ENCODE data around the gene KHDRBS2. TPM values are rescaled to one million over a fixed set of nuclear protein-coding genes. Genes with fewer than 3 reads are reported as not detected.
A peak's percentile ranks its signal among the peaks of the same experiment; 100 is the strongest.
"Not testable (repeated sequence)": the region's sequence is repeated elsewhere in the genome, so short reads cannot be mapped to it uniquely, and the experiment has no call there.

KHDRBS2 gene
- total and polyA plus RNA-seq, 8 donors = 0.05 to 0.12 (median 0.09) TPM; not detected in 3

DNA sequence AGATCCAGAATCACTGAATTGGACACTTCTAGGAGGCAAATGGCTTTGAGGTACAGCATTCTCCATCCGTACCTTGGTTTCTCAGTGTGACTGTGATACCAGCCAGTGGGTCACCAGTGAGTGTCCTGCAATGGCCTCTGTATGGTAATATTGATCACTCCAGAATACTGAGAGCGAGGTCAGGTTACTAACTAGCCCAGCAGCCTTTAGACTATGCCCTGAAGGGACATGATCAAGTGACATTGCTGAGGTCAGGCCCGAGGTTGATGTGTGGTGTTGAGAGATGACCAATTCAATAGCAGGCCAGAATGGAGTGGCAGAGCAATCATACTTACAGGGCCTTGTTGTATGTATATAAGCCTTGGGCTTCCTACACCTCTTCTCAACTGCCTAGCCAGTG is 476.0 kb downstream of the KHDRBS2 start:
- Histone ChIP-seq H3K9me3 (no peaks in the 10 kb centered on the region), H3K27ac (no peak overlapping the region), H3K36me3 (no peaks in the 10 kb centered on the region), H3K4me1 (no peaks in the 10 kb centered on the region), H3K27me3 (no peaks in the 10 kb centered on the region), H3K4me3 (no peak overlapping the region)
- WGBS, 2 donors = 55 to 68% methylated on average over 3 of the region's 3 CpGs
- TF ChIP-seq, protein P1, sequence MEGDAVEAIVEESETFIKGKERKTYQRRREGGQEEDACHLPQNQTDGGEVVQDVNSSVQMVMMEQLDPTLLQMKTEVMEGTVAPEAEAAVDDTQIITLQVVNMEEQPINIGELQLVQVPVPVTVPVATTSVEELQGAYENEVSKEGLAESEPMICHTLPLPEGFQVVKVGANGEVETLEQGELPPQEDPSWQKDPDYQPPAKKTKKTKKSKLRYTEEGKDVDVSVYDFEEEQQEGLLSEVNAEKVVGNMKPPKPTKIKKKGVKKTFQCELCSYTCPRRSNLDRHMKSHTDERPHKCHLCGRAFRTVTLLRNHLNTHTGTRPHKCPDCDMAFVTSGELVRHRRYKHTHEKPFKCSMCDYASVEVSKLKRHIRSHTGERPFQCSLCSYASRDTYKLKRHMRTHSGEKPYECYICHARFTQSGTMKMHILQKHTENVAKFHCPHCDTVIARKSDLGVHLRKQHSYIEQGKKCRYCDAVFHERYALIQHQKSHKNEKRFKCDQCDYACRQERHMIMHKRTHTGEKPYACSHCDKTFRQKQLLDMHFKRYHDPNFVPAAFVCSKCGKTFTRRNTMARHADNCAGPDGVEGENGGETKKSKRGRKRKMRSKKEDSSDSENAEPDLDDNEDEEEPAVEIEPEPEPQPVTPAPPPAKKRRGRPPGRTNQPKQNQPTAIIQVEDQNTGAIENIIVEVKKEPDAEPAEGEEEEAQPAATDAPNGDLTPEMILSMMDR (IDR thresholded peaks at IDR 0.05) = no peak
- no peak for ATAC-seq
- no peak for FAIRE-seq
- intact Hi-C loops (cut with DNase I) = no loop called here
- no peak for DNase-seq

- H3K27me3 ChIP-seq = no peaks in the 10 kb centered on the region
- no peak overlapping the region for H3K4me3 ChIP-seq
- H3K9me3 ChIP-seq = no peaks in the 10 kb centered on the region
- TF ChIP-seq, protein P1 (IDR thresholded peaks at IDR 0.05) = peak; percentile 11 to 40 (median 28)
- FAIRE-seq = no peak
- no peaks in the 10 kb centered on the region for H3K4me1 ChIP-seq
- intact Hi-C loops (cut with DNase I) = no loop called here
- DNase-seq = no peak
- no peak overlapping the region for H3K27ac ChIP-seq
- ATAC-seq = peak in 3 of 4 donors; percentile 66 to 78 (median 77)
- no peaks in the 10 kb centered on the region for H3K36me3 ChIP-seq
- 3% methylated on average over 1 of the region's 1 CpG for WGBS, 2 donors
Measured at GRCh38 chr6:61809004-61809595, 476.9 kb downstream of the KHDRBS2 start.

- TF ChIP-seq, protein P1 (IDR thresholded peaks at IDR 0.05) = no peak
- WGBS, 2 donors = 64 to 72% methylated on average over 1 of the region's 1 CpG
- H3K27me3 ChIP-seq = no peaks in the 10 kb centered on the region
- DNase-seq (no peak), ATAC-seq (no peak), FAIRE-seq (no peak)
- intact Hi-C loops (cut with DNase I) = no loop called here
- no peaks in the 10 kb centered on the region for H3K36me3 ChIP-seq
- H3K9me3 ChIP-seq = no peaks in the 10 kb centered on the region
- H3K4me3 ChIP-seq = no peak overlapping the region
- no peak overlapping the region for H3K27ac ChIP-seq
- no peaks in the 10 kb centered on the region for H3K4me1 ChIP-seq
Measured at GRCh38 chr6:61787998-61788397, 498.0 kb downstream of the KHDRBS2 start.

GRCh38 chr6:61769446-61769845 is 516.6 kb downstream of the KHDRBS2 start:
- H3K27me3 ChIP-seq; intact Hi-C loops (cut with DNase I); H3K9me3 ChIP-seq; H3K4me1 ChIP-seq; FAIRE-seq; ATAC-seq; H3K36me3 ChIP-seq; H3K27ac ChIP-seq; H3K4me3 ChIP-seq: not testable (repeated sequence)
- 81 to 88% methylated on average over 9 to 11 of the region's 11 CpGs for WGBS, 2 donors
- DNase-seq = peak in 1 of 6 donors; percentile 32

- no peak for ATAC-seq
- DNase-seq = no peak
- intact Hi-C loops (cut with DNase I) = no loop called here
- TF ChIP-seq, protein P1 (IDR thresholded peaks at IDR 0.05) = no peak
- H3K27ac ChIP-seq = no peak overlapping the region
- H3K4me3 ChIP-seq = no peak overlapping the region
- no peaks in the 10 kb centered on the region for H3K27me3 ChIP-seq
- WGBS, 2 donors = 49 to 53% methylated on average over 1 of the region's 1 CpG
- H3K36me3 ChIP-seq = no peaks in the 10 kb centered on the region
- no peaks in the 10 kb centered on the region for H3K4me1 ChIP-seq
- no peaks in the 10 kb centered on the region for H3K9me3 ChIP-seq
- no peak for FAIRE-seq
Measured at GRCh38 chr6:61755739-61756138, 530.3 kb downstream of the KHDRBS2 start.
